AG04450 (cell line): ENCODE measurements around the gene KNOP1. TPM values are rescaled to one million over a fixed set of nuclear protein-coding genes. Genes with fewer than 3 reads are reported as not detected.
"Not testable (repeated sequence)": the region's sequence is repeated elsewhere in the genome, so short reads cannot be mapped to it uniquely, and the experiment has no call there.

Source experiments
- CTCF ChIA-PET: fragments of 300-600, 350-600 bp; formaldehyde crosslinking; extraction: SDS; loops from one replicate; lab custom pipeline; 2022; ENCODE audit warnings: antibody characterized with exemption, inconsistent platforms; lab: Charles Lee
- POLR2A ChIA-PET: fragments of 350-600 bp; formaldehyde crosslinking; extraction: SDS; loops from one replicate; lab custom pipeline; 2021; ENCODE audit warnings: antibody characterized with exemption, inconsistent platforms; lab: Yijun Ruan, JAX
- DNase-seq: peaks from one replicate; pipeline ENCODE4 v3.0.0-alpha.2; 2011; ENCODE audit warnings: low read depth, low spot score
- H3K27ac ChIP-seq: one replicate; pipeline ENCODE4 v1.5.1; 2012; ENCODE audit warnings: low read depth, low read length, control low read depth
- H3K27me3 ChIP-seq: one replicate; pipeline ENCODE4 v1.6.0; 2012; ENCODE audit warnings: low read length; ENCODE audit not compliant: control insufficient read depth, insufficient read depth
- H3K4me3 ChIP-seq: 2 replicates; pipeline ENCODE4 v1.5.1; 2011; ENCODE audit warnings: mild to moderate bottlenecking, low read depth, low read length, control low read depth
- H3K9me3 ChIP-seq: 2 replicates; pipeline ENCODE4 v1.5.1; 2012; ENCODE audit warnings: low read length; ENCODE audit not compliant: control insufficient read depth, insufficient read depth
- CTCF ChIP-seq: IDR thresholded peaks from 2 replicates; pipeline ENCODE4 v1.5.1; 2011; ENCODE audit warnings: low read depth, low read length, control low read depth, inconsistent platforms
- polyA plus RNA-seq: library from polyadenylated mRNA; depleted of rRNA; stranded (reverse); fragments of >200 nt; gene quantifications from 2 replicates; pipeline ENCODE4 v1.2.3, GENCODE V29; 2011

Gene KNOP1
- polyA plus RNA-seq, 1 experiment = 14.9 TPM

- no peak for DNase-seq
- no peak overlapping the region for H3K27ac ChIP-seq
- POLR2A ChIA-PET = no interaction called here
- no peaks in the 10 kb centered on the region for H3K9me3 ChIP-seq
- no peak for TF ChIP-seq CTCF
- CTCF ChIA-PET = no interaction called here
- H3K27me3 ChIP-seq = no peaks in the 10 kb centered on the region
- H3K4me3 ChIP-seq = no peak overlapping the region
Measured at GRCh38 chr16:19728636-19728965, 10.6 kb upstream of the KNOP1 start.

GRCh38 chr16:19722981-19723380 lies 5.0 kb upstream of the KNOP1 start:
- Histone ChIP-seq H3K9me3 (no peaks in the 10 kb centered on the region), H3K27ac (no peak overlapping the region), H3K4me3 (no peak overlapping the region), H3K27me3 (no peaks in the 10 kb centered on the region)
- DNase-seq = no peak
- ChIA-PET CTCF (interaction anchor here (1.2 kb wide), 2 partner anchors 122 to 164 kb away, joined by 5 read pairs; no protein-coding TSS in a partner anchor), POLR2A (interaction anchor here (0.6 kb wide), 2 partner anchors 18 to 115 kb away, joined by 3 read pairs; no protein-coding TSS in a partner anchor)
- no peak for TF ChIP-seq CTCF

- Histone ChIP-seq H3K27ac (no peak overlapping the region), H3K9me3 (no peaks in the 10 kb centered on the region), H3K4me3 (no peak overlapping the region), H3K27me3 (no peaks in the 10 kb centered on the region)
- no peak for DNase-seq
- TF ChIP-seq CTCF = no peak
- ChIA-PET POLR2A (interaction anchor here (0.6 kb wide), 2 partner anchors 19 to 116 kb away, joined by 3 read pairs; no protein-coding TSS in a partner anchor), CTCF (interaction anchor here (1.2 kb wide), 2 partner anchors 121 to 164 kb away, joined by 5 read pairs; no protein-coding TSS in a partner anchor)
Measured at GRCh38 chr16:19722269-19722952, 4.4 kb upstream of the KNOP1 start.

- CTCF ChIA-PET = interaction anchor here (0.9 to 2.2 kb wide), 2 partner anchors 163 to 168 kb away, joined by 3 to 7 read pairs; partner anchors contain the start of gene VPS35L
- POLR2A ChIA-PET = interaction anchor here (1.2 kb wide), 1 partner anchor 163 kb away, joined by 4 read pairs; the partner anchor contains the start of gene VPS35L
- no peaks in the 10 kb centered on the region for H3K27me3 ChIP-seq
- H3K4me3 ChIP-seq = peak overlapping the region; percentile 90
- no peak for TF ChIP-seq CTCF
- no peak for DNase-seq
- no peaks in the 10 kb centered on the region for H3K9me3 ChIP-seq
- H3K27ac ChIP-seq = no peak overlapping the region
Measured at GRCh38 chr16:19718624-19718965, 568 bp upstream of the KNOP1 start.

- ChIA-PET POLR2A (interaction anchor here (0.5 to 1.2 kb wide), 3 partner anchors 94 to 162 kb away, joined by 3 to 4 read pairs (median 4); partner anchors contain the start of gene VPS35L), CTCF (interaction anchor here (2.2 kb wide), 1 partner anchor 169 kb away, joined by 7 read pairs; no protein-coding TSS in a partner anchor)
- Histone ChIP-seq H3K27ac (peak overlapping the region; percentile 87), H3K27me3 (no peaks in the 10 kb centered on the region), H3K4me3 (peak overlapping the region; percentile 90), H3K9me3 (no peaks in the 10 kb centered on the region)
- TF ChIP-seq CTCF = no peak
- DNase-seq = no peak
Measured at GRCh38 chr16:19717314-19717713, 713 bp downstream of the KNOP1 start.

GRCh38 chr16:19716728-19717127 lies 1.3 kb downstream of the KNOP1 start:
- H3K27ac ChIP-seq, H3K27me3 ChIP-seq, POLR2A ChIA-PET, DNase-seq, H3K9me3 ChIP-seq: not testable (repeated sequence)
- CTCF ChIA-PET = interaction anchor here (2.2 kb wide), 1 partner anchor 170 kb away, joined by 7 read pairs; no protein-coding TSS in a partner anchor
- peak overlapping the region; percentile 90 for H3K4me3 ChIP-seq
